HG03469 (cell line): ENCODE data around the gene GTF2F1.
"Not testable (repeated sequence)": the region's sequence is repeated elsewhere in the genome, so short reads cannot be mapped to it uniquely, and the experiment has no call there.

Experiments used
- ATAC-seq: cut with Tn5 transposase; IDR thresholded peaks from one replicate; pipeline ENCODE4 v1.9.1; 2021; ENCODE audit warnings: mild to moderate bottlenecking, moderate library complexity, moderate number of reproducible peaks; ENCODE audit not compliant: unreplicated experiment

GTF2F1 gene

GRCh38 chr19:6417713-6418561, 25.0 kb upstream of the GTF2F1 start:
- ATAC-seq = no peak

- ATAC-seq = no peak
Observed at GRCh38 chr19:6416658-6417405, 23.9 kb upstream of the GTF2F1 start.

GRCh38 chr19:6415591-6416190, 22.7 kb upstream of the GTF2F1 start:
- ATAC-seq = no peak

- ATAC-seq = no peak
Observed at GRCh38 chr19:6414793-6415590, 22.0 kb upstream of the GTF2F1 start.

- ATAC-seq = no peak
Observed at GRCh38 chr19:6413721-6414643, 21.0 kb upstream of the GTF2F1 start.

GRCh38 chr19:6413291-6413690, 20.3 kb upstream of the GTF2F1 start:
- ATAC-seq = no peak

GRCh38 chr19:6412447-6413091, 19.6 kb upstream of the GTF2F1 start:
- ATAC-seq = no peak

- no peak for ATAC-seq
Observed at GRCh38 chr19:6412061-6412446, 19.1 kb upstream of the GTF2F1 start.

GRCh38 chr19:6409346-6409745, 16.4 kb upstream of the GTF2F1 start:
- ATAC-seq = no peak

- no peak for ATAC-seq
Observed at GRCh38 chr19:6406401-6406800, 13.4 kb upstream of the GTF2F1 start.

GRCh38 chr19:6402837-6403608, 10.1 kb upstream of the GTF2F1 start:
- ATAC-seq = no peak

GRCh38 chr19:6402058-6402457, 9.1 kb upstream of the GTF2F1 start:
- ATAC-seq = no peak

- not testable (repeated sequence) for ATAC-seq
Observed at GRCh38 chr19:6400062-6400944, 7.3 kb upstream of the GTF2F1 start.

GRCh38 chr19:6396305-6396704, 3.3 kb upstream of the GTF2F1 start:
- no peak for ATAC-seq

GRCh38 chr19:6394831-6395230, 1.9 kb upstream of the GTF2F1 start:
- no peak for ATAC-seq

- ATAC-seq = no peak
Observed at GRCh38 chr19:6393983-6394412, 1.0 kb upstream of the GTF2F1 start.

- ATAC-seq = no peak
Observed at GRCh38 chr19:6392221-6393073, 517 bp downstream of the GTF2F1 start.
